ENCODE results near the gene ARHGAP9.

DNA sequence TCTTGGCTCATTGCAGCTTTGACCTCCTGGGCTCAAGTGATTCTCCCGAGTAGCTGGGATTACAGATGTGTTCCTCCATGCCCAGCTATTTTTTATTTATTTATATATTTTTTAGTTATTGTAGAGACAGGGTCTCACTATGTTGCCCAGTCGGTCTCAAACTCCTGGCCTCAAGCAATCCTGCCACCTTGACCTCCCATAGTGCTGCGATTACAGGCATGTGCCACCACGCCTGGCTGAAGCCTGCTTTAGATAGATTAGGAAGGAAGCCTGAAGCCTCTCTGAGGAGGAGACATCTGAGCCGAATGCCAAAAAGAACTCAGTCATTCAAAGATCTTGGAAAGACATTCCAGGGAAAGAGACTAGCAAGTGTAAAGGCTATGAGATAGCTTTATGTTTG, 34.9 kb downstream of the ARHGAP9 start:
- TF ChIP-seq, protein P1, sequence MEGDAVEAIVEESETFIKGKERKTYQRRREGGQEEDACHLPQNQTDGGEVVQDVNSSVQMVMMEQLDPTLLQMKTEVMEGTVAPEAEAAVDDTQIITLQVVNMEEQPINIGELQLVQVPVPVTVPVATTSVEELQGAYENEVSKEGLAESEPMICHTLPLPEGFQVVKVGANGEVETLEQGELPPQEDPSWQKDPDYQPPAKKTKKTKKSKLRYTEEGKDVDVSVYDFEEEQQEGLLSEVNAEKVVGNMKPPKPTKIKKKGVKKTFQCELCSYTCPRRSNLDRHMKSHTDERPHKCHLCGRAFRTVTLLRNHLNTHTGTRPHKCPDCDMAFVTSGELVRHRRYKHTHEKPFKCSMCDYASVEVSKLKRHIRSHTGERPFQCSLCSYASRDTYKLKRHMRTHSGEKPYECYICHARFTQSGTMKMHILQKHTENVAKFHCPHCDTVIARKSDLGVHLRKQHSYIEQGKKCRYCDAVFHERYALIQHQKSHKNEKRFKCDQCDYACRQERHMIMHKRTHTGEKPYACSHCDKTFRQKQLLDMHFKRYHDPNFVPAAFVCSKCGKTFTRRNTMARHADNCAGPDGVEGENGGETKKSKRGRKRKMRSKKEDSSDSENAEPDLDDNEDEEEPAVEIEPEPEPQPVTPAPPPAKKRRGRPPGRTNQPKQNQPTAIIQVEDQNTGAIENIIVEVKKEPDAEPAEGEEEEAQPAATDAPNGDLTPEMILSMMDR (conservative IDR thresholded peaks at IDR 0.05): no peak
- TF ChIP-seq ZFX (IDR thresholded peaks at IDR 0.05): no peak
